Measurements from ENCODE around the gene PTS. TPM values are rescaled to one million over a fixed set of nuclear protein-coding genes. Genes with fewer than 3 reads are reported as not detected.

The PTS gene
- total RNA-seq, 1 experiment from 2014 or later: 48.6 TPM

DNA sequence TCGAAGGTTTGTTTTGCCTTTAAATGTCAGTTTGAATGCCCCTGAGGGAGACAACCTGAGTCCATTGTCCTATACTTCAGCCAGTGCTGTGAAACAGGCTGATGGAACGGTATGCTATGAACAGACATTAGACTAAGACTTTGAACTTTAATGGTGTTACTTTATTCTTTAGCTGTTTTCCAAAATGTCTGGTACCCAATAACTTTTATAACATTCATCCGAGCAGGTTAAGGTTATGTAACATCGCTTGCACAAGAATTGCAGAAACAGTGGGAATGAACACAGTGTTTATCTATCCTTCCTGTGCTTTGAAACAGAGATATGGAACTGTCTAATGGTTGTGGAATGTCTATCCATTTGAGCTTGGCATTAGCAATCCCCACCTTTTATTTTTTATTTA lies 12.5 kb upstream of the PTS start:
- Histone ChIP-seq H3K14ac (ENCODE audit: insufficient read depth, low read length) (no peak overlapping the region), H3K9ac (ENCODE audit: extremely low read depth, insufficient read length, low read length) (no peak overlapping the region), H3K27me3 (ENCODE audit: insufficient read depth, low read length) (no peaks in the 10 kb centered on the region), H4K5ac (ENCODE audit: insufficient read length, low read depth, low read length) (no peak overlapping the region), H4K91ac (ENCODE audit: insufficient read length, low read depth, low read length) (no peak overlapping the region), H2AK5ac (ENCODE audit: insufficient read length, low read length) (no peak overlapping the region), H3K23ac (ENCODE audit: insufficient read length, low read depth, low read length) (no peak overlapping the region), H2BK120ac (ENCODE audit: low read depth, low read length, poor library complexity, severe bottlenecking) (no peak overlapping the region), H2BK12ac (ENCODE audit: insufficient read length, low read depth, low read length) (no peak overlapping the region), H3K79me1 (ENCODE audit: insufficient read depth, low read depth, low read length, poor library complexity, severe bottlenecking) (no peaks in the 10 kb centered on the region), H4K8ac (replicated peaks; ENCODE audit: insufficient read length, low read depth, low read length) (no peak overlapping the region), H2BK20ac (ENCODE audit: low read depth, low read length, poor library complexity, severe bottlenecking) (no peak overlapping the region), H3K4me2 (ENCODE audit: insufficient read depth, insufficient read length, low read length) (no peak overlapping the region), H2AFZ (ENCODE audit: low read length) (no peak overlapping the region), H3K56ac (ENCODE audit: insufficient read length, low read depth, low read length) (no peak overlapping the region), H4K20me1 (ENCODE audit: control insufficient read depth, insufficient read depth, insufficient read length) (no peaks in the 10 kb centered on the region), H3K23me2 (ENCODE audit: insufficient read length, low read depth, low read length, poor library complexity, severe bottlenecking) (no peaks in the 10 kb centered on the region), H3K4me1 (ENCODE audit: insufficient read depth, low read length) (no peaks in the 10 kb centered on the region), H3K79me2 (ENCODE audit: insufficient read depth, low read length) (no peaks in the 10 kb centered on the region), H2BK15ac (ENCODE audit: low read depth, low read length) (no peak overlapping the region), H2BK5ac (ENCODE audit: insufficient read length, low read length) (no peak overlapping the region), H3K4ac (ENCODE audit: low read depth, low read length) (no peak overlapping the region), H3K9me3 (ENCODE audit: control insufficient read depth, low read depth, low read length) (no peaks in the 10 kb centered on the region), H3K27ac (ENCODE audit: insufficient read length, low read depth, low read length) (no peak overlapping the region), H3K18ac (ENCODE audit: insufficient read length, low read depth, low read length) (no peak overlapping the region), H3T11ph (ENCODE audit: low read length) (no peak overlapping the region)
- WGBS (ENCODE audit: extremely low coverage, insufficient read length, low lambda C conversion rate): no CpG with 5 or more reads among the region's 4 CpGs
- Mint-ChIP-seq H3K27ac (no peak overlapping the region), H3K27me3 (ENCODE audit: low read depth) (peaks cover 11% of the 10 kb centered on the region), H3K36me3 (ENCODE audit: insufficient read depth in 1 of 3, low read depth in 3 of 3) (no peaks in the 10 kb centered on the region), H3K4me3 (no peak overlapping the region), H3K9me3 (no peaks in the 10 kb centered on the region), H3K4me1 (no peaks in the 10 kb centered on the region)
- no peak for DNase-seq
- TF ChIP-seq, protein P1, sequence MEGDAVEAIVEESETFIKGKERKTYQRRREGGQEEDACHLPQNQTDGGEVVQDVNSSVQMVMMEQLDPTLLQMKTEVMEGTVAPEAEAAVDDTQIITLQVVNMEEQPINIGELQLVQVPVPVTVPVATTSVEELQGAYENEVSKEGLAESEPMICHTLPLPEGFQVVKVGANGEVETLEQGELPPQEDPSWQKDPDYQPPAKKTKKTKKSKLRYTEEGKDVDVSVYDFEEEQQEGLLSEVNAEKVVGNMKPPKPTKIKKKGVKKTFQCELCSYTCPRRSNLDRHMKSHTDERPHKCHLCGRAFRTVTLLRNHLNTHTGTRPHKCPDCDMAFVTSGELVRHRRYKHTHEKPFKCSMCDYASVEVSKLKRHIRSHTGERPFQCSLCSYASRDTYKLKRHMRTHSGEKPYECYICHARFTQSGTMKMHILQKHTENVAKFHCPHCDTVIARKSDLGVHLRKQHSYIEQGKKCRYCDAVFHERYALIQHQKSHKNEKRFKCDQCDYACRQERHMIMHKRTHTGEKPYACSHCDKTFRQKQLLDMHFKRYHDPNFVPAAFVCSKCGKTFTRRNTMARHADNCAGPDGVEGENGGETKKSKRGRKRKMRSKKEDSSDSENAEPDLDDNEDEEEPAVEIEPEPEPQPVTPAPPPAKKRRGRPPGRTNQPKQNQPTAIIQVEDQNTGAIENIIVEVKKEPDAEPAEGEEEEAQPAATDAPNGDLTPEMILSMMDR (conservative IDR thresholded peaks at IDR 0.05): no peak

Data from H9 (cell line).